ENCODE measurements around the gene PAPOLG.

DNA sequence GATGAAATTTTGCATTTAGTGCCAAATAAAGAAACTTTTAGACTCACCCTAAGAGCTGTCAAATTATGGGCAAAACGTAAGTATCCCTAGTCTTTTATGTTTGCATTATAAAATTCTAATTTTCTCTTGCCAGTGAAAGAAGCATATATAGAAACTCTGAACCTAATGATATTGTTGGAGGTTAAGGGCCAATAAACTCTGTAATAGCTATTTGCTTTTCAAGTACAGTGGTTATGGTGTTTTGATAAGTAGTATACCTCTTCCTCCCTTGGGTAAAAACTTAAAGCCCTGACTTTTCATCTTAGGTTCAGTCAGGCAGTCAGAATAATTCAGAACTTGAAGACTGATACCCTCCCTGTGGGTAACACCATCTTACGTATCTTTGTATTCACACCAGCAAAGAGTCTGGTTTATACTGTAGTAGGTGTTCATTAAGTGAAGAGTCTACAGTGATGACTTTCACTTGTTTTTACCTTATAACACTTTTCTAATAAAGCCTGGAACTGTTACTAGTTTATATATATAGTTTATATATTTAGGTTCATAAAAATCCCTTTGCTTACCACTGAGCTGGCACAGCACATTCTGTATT is 19.1 kb downstream of the PAPOLG start:
- TF ChIP-seq, protein P1, sequence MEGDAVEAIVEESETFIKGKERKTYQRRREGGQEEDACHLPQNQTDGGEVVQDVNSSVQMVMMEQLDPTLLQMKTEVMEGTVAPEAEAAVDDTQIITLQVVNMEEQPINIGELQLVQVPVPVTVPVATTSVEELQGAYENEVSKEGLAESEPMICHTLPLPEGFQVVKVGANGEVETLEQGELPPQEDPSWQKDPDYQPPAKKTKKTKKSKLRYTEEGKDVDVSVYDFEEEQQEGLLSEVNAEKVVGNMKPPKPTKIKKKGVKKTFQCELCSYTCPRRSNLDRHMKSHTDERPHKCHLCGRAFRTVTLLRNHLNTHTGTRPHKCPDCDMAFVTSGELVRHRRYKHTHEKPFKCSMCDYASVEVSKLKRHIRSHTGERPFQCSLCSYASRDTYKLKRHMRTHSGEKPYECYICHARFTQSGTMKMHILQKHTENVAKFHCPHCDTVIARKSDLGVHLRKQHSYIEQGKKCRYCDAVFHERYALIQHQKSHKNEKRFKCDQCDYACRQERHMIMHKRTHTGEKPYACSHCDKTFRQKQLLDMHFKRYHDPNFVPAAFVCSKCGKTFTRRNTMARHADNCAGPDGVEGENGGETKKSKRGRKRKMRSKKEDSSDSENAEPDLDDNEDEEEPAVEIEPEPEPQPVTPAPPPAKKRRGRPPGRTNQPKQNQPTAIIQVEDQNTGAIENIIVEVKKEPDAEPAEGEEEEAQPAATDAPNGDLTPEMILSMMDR (IDR thresholded peaks at IDR 0.05; ENCODE audit: low read length) = no peak
- TF ChIP-seq EZH2 (IDR thresholded peaks at IDR 0.05; ENCODE audit: borderline replicate concordance, low read length) = no peak

Data from OCI-LY1 (cell line).